H1 (cell line): ENCODE data around the gene ALX1.

Experiments used
- BRCA1 ChIP-seq: IDR thresholded peaks from 2 replicates; pipeline ENCODE4 v1.6.1; 2012; ENCODE audit warnings: low read depth, low read length, improper control_type of control experiment
- CBX5 ChIP-seq: fragments of 300-800, 300-1000 bp; sonication (generic); IDR thresholded peaks from 2 replicates; pipeline ENCODE4 v1.7.1; 2016; ENCODE audit warnings: antibody characterized with exemption, low read length, low read depth
- CEBPB ChIP-seq: IDR thresholded peaks from 2 replicates; pipeline ENCODE4 v1.6.1; 2012; ENCODE audit warnings: low read depth, low read length
- CHD2 ChIP-seq: IDR thresholded peaks from 2 replicates; pipeline ENCODE4 v1.6.1; 2012; ENCODE audit warnings: low read length, improper control_type of control experiment
- CTCF ChIP-seq, 3 experiments: IDR thresholded peaks; 1 replicate in 2 of 3; 2 replicates in 1 of 3; pipeline versions ENCODE4 v1.5.1 to v1.6.1; 2011; ENCODE audit warnings: low read length in 3 of 3, mild to moderate bottlenecking in 3 of 3, inconsistent platforms in 2 of 3, low read depth in 1 of 3, moderate library complexity in 1 of 3; ENCODE audit not compliant: insufficient read depth in 1 of 3; ENCODE audit errors: control extremely low read depth in 1 of 3
- EP300 ChIP-seq, 2 experiments: IDR thresholded peaks; 1 replicate in 1 of 2; 2 replicates in 1 of 2; pipeline ENCODE4 v1.6.1; 2011 to 2012; ENCODE audit warnings: low read depth in 2 of 2, low read length in 2 of 2, mild to moderate bottlenecking in 2 of 2, borderline replicate concordance in 1 of 2, inconsistent platforms in 1 of 2, moderate library complexity in 1 of 2
- HDAC2 ChIP-seq, 2 experiments: fragments of 300-600 bp in 1 of 2; sonication (generic) in 1 of 2; IDR thresholded peaks; 2 replicates each; pipeline ENCODE4 v1.6.1; 2011 to 2012; ENCODE audit warnings: low read depth in 2 of 2, low read length in 2 of 2, mild to moderate bottlenecking in 2 of 2, moderate library complexity in 2 of 2, borderline replicate concordance in 1 of 2, inconsistent platforms in 1 of 2
- POLR2A ChIP-seq, 2 experiments: IDR thresholded peaks; 1 replicate in 1 of 2; 2 replicates in 1 of 2; pipeline ENCODE4 v1.6.1; 2011; ENCODE audit warnings: low read depth in 2 of 2, low read length in 2 of 2, mild to moderate bottlenecking in 2 of 2; ENCODE audit errors: control extremely low read depth in 1 of 2
- POLR2AphosphoS5 ChIP-seq: IDR thresholded peaks from 2 replicates; pipeline ENCODE4 v1.6.1; 2011; ENCODE audit warnings: low read depth, low read length
- RAD21 ChIP-seq, 2 experiments: IDR thresholded peaks in 1 of 2; conservative IDR thresholded peaks in 1 of 2; 2 replicates each; pipeline ENCODE4 v1.6.1; 2011; ENCODE audit warnings: low read depth in 2 of 2, low read length in 2 of 2, improper control_type of control experiment in 1 of 2, inconsistent platforms in 1 of 2, mild to moderate bottlenecking in 1 of 2, moderate library complexity in 1 of 2
- SIN3A ChIP-seq, 2 experiments: IDR thresholded peaks in 1 of 2; conservative IDR thresholded peaks in 1 of 2; 2 replicates each; pipeline ENCODE4 v1.6.1; 2011 to 2012; ENCODE audit warnings: low read length in 2 of 2, improper control_type of control experiment in 1 of 2, low read depth in 1 of 2, mild to moderate bottlenecking in 1 of 2
- TBP ChIP-seq: IDR thresholded peaks from 2 replicates; pipeline ENCODE4 v1.6.1; 2011; ENCODE audit warnings: low read depth, low read length, improper control_type of control experiment

- TF ChIP-seq CTCF (IDR thresholded peaks at IDR 0.05; ENCODE audit: control extremely low read depth in 1 of 3, insufficient read depth in 1 of 3, low read depth in 1 of 3, low read length in 3 of 3) (no peak), POLR2A (IDR thresholded peaks at IDR 0.05; ENCODE audit: control extremely low read depth in 1 of 2, low read depth in 2 of 2, low read length in 2 of 2) (no peak), HDAC2 (IDR thresholded peaks at IDR 0.05; ENCODE audit: borderline replicate concordance in 1 of 2, low read depth in 2 of 2, low read length in 2 of 2) (no peak), CEBPB (no peak), CBX5 (no peak), SIN3A (conservative IDR thresholded peaks at IDR 0.05 in 1 of 2, IDR thresholded peaks at IDR 0.05 in 1 of 2; ENCODE audit: low read depth in 1 of 2, low read length in 2 of 2) (no peak), TBP (no peak), CHD2 (no peak), RAD21 (IDR thresholded peaks at IDR 0.05 in 1 of 2, conservative IDR thresholded peaks at IDR 0.05 in 1 of 2; ENCODE audit: low read depth in 2 of 2, low read length in 2 of 2) (no peak), POLR2AphosphoS5 (no peak), EP300 (IDR thresholded peaks at IDR 0.05; ENCODE audit: borderline replicate concordance in 1 of 2, low read depth in 2 of 2, low read length in 2 of 2) (no peak), BRCA1 (no peak)
These were observed 29.1 kb downstream of the ALX1 start for GRCh38 chr12:85309125-85309566.
